Stimulated activated CD4-positive, alpha-beta T cell treated with anti-CD3 and anti-CD28 coated beads, Interleukin-4, amount 100 ng/mL, for 1 hour (primary cell): Measurements from ENCODE around the gene LYG2.
"Not testable (repeated sequence)": the region's sequence is repeated elsewhere in the genome, so short reads cannot be mapped to it uniquely, and the experiment has no call there.

Experiments
- DNase-seq: peaks from one replicate; pipeline ENCODE4 v3.0.0-alpha.2; 2020

The LYG2 gene, protein sequence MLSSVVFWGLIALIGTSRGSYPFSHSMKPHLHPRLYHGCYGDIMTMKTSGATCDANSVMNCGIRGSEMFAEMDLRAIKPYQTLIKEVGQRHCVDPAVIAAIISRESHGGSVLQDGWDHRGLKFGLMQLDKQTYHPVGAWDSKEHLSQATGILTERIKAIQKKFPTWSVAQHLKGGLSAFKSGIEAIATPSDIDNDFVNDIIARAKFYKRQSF

GRCh38 chr2:99255491-99256318, at the start of gene LYG2:
Gene LYG2, minus strand, starts transcription at chr2:99255666. Its CDS starts 1,406 bp downstream, at chr2:99254260.
- no peak for DNase-seq

DNA sequence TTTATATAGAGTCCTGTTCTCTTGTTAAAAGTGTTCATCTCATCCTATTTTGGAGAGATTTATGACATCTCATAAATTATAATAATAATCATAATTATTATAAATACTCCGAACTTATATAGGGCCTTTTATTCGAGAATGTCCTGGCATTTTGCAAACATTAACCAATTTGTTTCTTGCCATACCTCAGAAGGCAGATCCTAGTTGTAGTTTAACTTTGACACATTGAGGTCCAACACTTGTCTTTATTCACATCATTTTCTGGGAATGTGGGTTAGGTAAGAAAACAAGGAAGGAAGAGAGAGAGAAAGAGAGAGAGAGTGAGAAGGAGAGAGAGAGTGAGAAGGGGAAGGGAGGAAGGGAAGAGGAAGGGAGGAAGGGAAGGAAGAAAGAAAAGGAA, 45.6 kb upstream of the LYG2 start, which contains the start of gene LYG1:
LYG1 (minus strand) TSS at position 101 of the 400 bp plus-strand sequence. CDS start 5,527 bp downstream, outside the sequence.
- not testable (repeated sequence) for DNase-seq

- DNase-seq: no peak
These were observed 44.1 kb upstream of the LYG2 start for GRCh38 chr2:99299580-99299979.

- no peak for DNase-seq
These were observed 42.5 kb upstream of the LYG2 start for GRCh38 chr2:99297994-99298393.

DNA sequence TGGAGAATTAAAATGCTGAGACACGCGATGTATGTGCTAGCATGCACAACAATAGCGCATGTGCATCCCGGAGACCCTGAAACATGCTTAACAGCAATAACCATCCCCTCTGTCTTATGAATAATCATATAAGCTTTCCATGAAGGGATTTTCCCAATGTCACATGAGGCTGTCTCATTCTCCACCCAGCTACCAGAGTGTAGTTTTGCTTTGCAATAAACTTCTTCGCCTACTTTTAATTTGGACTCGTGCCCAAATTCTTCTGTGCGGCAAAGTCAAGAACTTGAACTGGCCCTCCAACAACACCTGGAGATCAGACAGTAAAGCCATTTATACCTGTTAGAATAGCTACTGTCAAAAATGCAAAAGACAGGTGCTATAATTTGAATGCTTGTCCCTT, 30.1 kb upstream of the LYG2 start:
- DNase-seq: no peak

GRCh38 chr2:99279969-99280695, 24.7 kb upstream of the LYG2 start:
- DNase-seq: no peak

- DNase-seq: no peak
These were observed 23.4 kb upstream of the LYG2 start for GRCh38 chr2:99278793-99279291.

GRCh38 chr2:99278195-99278765, 22.8 kb upstream of the LYG2 start:
- DNase-seq: not testable (repeated sequence)

GRCh38 chr2:99275882-99276281, 20.4 kb upstream of the LYG2 start:
- DNase-seq: no peak

DNA sequence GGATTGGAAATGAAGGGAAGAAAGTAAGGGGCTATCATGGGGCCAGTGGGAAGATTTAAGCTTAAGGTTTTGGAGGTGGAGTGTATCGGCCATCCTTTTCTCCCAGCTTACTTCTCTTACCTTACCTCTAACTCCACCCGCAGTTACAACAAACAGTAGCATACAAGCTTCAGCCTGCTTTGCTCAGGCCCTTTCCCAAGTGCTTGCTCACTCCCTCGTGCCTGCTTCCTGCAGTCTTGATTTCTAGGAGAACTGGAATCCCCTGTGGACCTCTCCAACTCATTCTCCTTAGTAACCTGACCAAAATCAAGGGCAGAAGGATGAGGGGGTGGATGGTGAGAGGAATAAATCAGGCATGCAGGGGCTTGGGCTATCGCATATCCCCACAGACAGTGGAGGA, 5.8 kb upstream of the LYG2 start:
- DNase-seq: no peak

DNA sequence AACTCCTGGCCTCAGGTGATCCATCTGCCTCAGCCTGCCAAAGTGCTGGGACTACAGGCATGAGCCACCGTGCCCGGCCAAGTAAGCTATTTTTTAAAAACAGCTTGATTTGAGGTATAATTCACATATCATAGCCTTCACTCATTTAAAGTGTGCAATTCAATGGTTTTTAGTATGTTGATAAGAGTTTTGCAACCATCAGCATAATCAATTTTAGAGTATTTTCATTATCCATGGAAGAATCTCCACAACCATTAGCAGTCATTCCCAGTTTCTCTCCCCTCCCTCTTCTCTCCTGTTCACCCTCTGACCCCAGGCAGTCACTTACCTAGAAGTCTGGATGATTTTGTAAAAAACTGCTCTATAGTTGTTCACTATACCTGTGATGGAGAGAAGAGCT, 4.7 kb upstream of the LYG2 start:
- no peak for DNase-seq

DNA sequence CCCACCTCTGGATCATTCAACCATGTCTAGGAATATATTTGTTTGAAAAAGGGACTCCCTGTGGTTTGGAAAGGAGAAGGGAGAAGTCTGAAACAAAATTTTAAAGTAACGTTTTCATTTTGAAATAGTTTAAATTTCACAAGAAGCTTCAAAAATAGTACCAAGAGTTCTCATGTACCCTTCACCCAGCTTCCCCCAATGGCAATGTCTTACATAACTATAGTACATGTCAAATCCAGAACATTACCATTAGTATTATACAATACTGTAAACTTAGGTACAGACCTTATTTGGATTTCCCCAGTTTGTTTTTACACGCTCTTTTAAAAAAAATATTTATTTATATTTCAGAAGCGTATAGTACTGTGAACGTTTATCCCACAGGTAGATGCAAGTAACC, 4.0 kb upstream of the LYG2 start:
- no peak for DNase-seq

- DNase-seq: no peak
These were observed 1.2 kb upstream of the LYG2 start for GRCh38 chr2:99256677-99257076.

DNA sequence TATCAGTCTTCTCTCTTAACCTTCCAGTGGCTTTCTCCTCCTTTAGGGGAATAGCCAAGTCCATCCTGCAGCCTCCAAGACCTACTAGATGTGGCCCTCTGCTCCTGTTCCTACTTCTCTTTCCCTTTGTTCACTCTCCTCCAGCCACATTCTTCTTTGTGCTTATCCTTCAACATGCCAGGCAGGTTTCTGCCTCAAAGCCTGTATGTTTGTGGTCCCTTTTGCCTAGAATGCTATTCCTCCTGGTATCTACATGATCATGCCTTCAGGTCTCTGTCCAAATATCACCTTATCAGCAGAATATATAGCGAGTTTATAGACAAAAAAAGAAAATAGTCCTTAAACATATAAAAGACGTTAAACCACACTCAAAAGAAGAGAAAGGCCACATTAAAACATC, 5.5 kb downstream of the LYG2 start:
- no peak for DNase-seq

GRCh38 chr2:99242151-99242550, 13.3 kb downstream of the LYG2 start:
- no peak for DNase-seq

GRCh38 chr2:99240431-99240830, 15.0 kb downstream of the LYG2 start:
- no peak for DNase-seq

DNA sequence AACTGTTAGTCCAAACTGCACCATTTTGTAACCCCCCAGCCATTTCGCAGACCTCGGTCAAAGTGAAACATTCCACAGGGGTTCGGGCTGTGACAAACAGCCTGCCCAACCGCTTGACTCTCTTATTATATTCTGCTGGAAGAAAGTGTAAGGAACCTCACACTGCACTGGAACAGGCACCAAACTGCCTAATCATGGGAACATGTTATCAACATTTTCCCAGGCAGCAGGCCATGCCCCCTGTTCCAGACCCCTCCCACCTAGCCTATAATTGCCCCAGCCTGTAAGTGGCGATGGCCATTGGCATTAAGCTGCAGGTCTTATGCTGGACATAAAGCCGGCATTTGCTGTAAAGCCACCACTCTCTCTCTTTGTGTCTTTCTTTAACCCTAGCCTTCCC, 16.9 kb downstream of the LYG2 start:
- no peak for DNase-seq

- not testable (repeated sequence) for DNase-seq
These were observed 22.3 kb downstream of the LYG2 start for GRCh38 chr2:99233177-99233576.

DNA sequence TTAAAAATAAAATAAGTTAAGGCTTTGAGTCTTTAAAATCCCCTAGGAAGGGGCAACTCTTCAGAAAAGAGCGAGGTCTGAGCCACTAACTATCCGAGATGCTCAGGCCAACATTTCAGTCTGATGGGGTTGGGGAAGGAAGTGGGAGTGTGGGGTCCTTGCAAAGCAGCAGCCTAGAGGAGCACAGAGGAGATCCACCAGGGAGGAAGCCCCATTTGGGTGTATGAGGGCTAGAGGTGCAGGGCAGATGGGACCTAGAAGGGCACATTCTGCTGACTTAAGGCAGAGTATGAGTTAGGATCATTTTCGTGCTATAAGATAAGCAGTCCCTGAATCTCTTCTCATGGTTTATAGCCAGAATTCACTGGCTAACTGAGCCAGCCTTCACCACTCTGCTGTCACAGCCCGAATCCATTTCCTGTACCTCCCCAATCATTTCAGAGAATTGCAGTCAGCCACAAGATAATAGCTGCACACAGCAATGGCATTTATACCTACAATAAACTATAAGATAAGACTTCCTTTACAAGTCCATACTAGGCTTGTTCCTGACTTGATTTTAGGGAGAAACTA, 37.5 kb downstream of the LYG2 start:
- DNase-seq: no peak

DNA sequence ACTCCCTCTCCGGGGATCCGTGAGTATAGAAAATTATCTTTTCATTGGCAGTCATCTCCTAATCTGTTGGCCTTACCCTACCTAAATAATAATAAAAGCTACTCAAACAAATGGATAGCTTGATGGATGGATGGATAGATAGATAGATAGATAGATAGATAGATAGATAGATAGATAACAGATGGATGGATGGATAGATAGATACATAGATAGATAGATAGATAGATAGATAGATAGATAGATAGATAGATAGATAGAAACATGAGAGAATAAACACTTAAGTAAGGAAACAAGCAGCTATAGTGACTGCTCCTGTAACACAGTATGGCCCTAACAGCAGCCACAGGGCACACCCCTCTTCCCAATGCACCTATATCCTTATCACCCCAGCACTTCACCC, 39.4 kb downstream of the LYG2 start:
- no peak for DNase-seq

- DNase-seq: no peak
These were observed 50.0 kb downstream of the LYG2 start for GRCh38 chr2:99205491-99205890.

GRCh38 chr2:99201959-99202678, 53.3 kb downstream of the LYG2 start:
- DNase-seq: no peak
